Neuronal stem cell (in vitro differentiated cells): Measurements from ENCODE around the gene HOMER3.

ENCODE experiments used
- DNase-seq: peaks from one replicate; pipeline ENCODE4 v3.0.0-alpha.2; 2013; ENCODE audit warnings: low spot score
- H2AFZ ChIP-seq: one replicate; pipeline ENCODE4 v1.6.1; 2013; ENCODE audit warnings: mild to moderate bottlenecking, low read length, inconsistent platforms
- H2AK5ac ChIP-seq: 2 replicates; pipeline ENCODE4 v1.6.1; 2013; ENCODE audit warnings: low read depth, mild to moderate bottlenecking, inconsistent platforms, low read length, moderate library complexity, mixed read lengths
- H2BK120ac ChIP-seq: 2 replicates; pipeline ENCODE4 v1.6.1; 2013; ENCODE audit warnings: low read depth, mild to moderate bottlenecking, inconsistent platforms, low read length, moderate library complexity, mixed read lengths
- H2BK12ac ChIP-seq: one replicate; pipeline ENCODE4 v1.6.1; 2013; ENCODE audit warnings: low read length, inconsistent platforms
- H2BK15ac ChIP-seq: 2 replicates; pipeline ENCODE4 v1.6.1; 2013; ENCODE audit warnings: mild to moderate bottlenecking, low read length, inconsistent platforms, mixed read lengths
- H2BK5ac ChIP-seq: one replicate; pipeline ENCODE4 v1.6.1; 2013; ENCODE audit warnings: inconsistent platforms, mild to moderate bottlenecking, low read length, moderate library complexity
- H3K14ac ChIP-seq: one replicate; pipeline ENCODE4 v1.6.1; 2013; ENCODE audit warnings: low read length, inconsistent platforms
- H3K18ac ChIP-seq: 2 replicates; pipeline ENCODE4 v1.6.1; 2013; ENCODE audit warnings: low read length, inconsistent platforms
- H3K23ac ChIP-seq: 2 replicates; pipeline ENCODE4 v1.6.1; 2013; ENCODE audit warnings: low read depth, mild to moderate bottlenecking, mixed read lengths, low read length, inconsistent platforms; ENCODE audit not compliant: poor library complexity
- H3K27ac ChIP-seq: replicated peaks from 3 replicates; pipeline ENCODE4 v1.5.1; 2013; ENCODE audit warnings: low read length, inconsistent platforms
- H3K27me3 ChIP-seq, 3 experiments: 2 replicates each; pipeline ENCODE4 v1.6.1; 2013; ENCODE audit warnings: low read length in 3 of 3, mild to moderate bottlenecking in 2 of 3, inconsistent platforms in 1 of 3, low read depth in 1 of 3, mixed read lengths in 1 of 3, moderate library complexity in 1 of 3; ENCODE audit not compliant: control insufficient read depth in 3 of 3, insufficient read depth in 3 of 3
- H3K36me3 ChIP-seq, 2 donors: replicated peaks in 1 of 2; 2 replicates each; pipeline ENCODE4 v1.6.1; 2013; ENCODE audit warnings: low read length in 2 of 2; ENCODE audit not compliant: control insufficient read depth in 2 of 2, insufficient read depth in 2 of 2
- H3K4ac ChIP-seq: 2 replicates; pipeline ENCODE4 v1.6.1; 2013; ENCODE audit warnings: inconsistent platforms, mild to moderate bottlenecking, low read length, moderate library complexity
- H3K4me1 ChIP-seq, 2 donors: 1 replicate in 1 of 2; 2 replicates in 1 of 2; pipeline ENCODE4 v1.6.1; 2013; ENCODE audit warnings: low read length in 2 of 2, low read depth in 1 of 2; ENCODE audit not compliant: control insufficient read depth in 2 of 2, insufficient read depth in 1 of 2
- H3K4me2 ChIP-seq: one replicate; pipeline ENCODE4 v1.6.1; 2013; ENCODE audit warnings: mild to moderate bottlenecking, low read length, inconsistent platforms; ENCODE audit not compliant: insufficient read depth, poor library complexity, severe bottlenecking
- H3K4me3 ChIP-seq, 2 donors: 2 replicates each; pipeline ENCODE4 v1.5.1; 2013; ENCODE audit warnings: low read length in 2 of 2, mild to moderate bottlenecking in 2 of 2, inconsistent platforms in 1 of 2, moderate library complexity in 1 of 2
- H3K79me1 ChIP-seq: one replicate; pipeline ENCODE4 v1.6.1; 2013; ENCODE audit warnings: low read depth, mild to moderate bottlenecking, inconsistent platforms, low read length, moderate library complexity
- H3K9ac ChIP-seq: one replicate; pipeline ENCODE4 v1.6.1; 2013; ENCODE audit warnings: mild to moderate bottlenecking, low read depth, low read length, inconsistent platforms; ENCODE audit not compliant: poor library complexity
- H3K9me3 ChIP-seq, 2 donors: replicated peaks in 1 of 2; 2 replicates each; pipeline versions ENCODE3 to v1.6.1; 2013; ENCODE audit warnings: low read length in 2 of 2, mild to moderate bottlenecking in 2 of 2, inconsistent platforms in 1 of 2, low read depth in 1 of 2, mixed read lengths in 1 of 2, moderate library complexity in 1 of 2; ENCODE audit not compliant: control insufficient read depth in 2 of 2, insufficient read depth in 1 of 2
- H4K8ac ChIP-seq: one replicate; pipeline ENCODE4 v1.6.1; 2013; ENCODE audit warnings: low read depth, mild to moderate bottlenecking, inconsistent platforms, low read length, moderate library complexity
- H4K91ac ChIP-seq: one replicate; pipeline ENCODE4 v1.6.1; 2013; ENCODE audit warnings: low read length, low read depth, mild to moderate bottlenecking, inconsistent platforms; ENCODE audit not compliant: poor library complexity
- WGBS, 2 donors: extraction: QIAGEN DNeasy Blood & Tissue Kit; methylation state at CpG; one replicate each; pipeline ENCODE4 v1.1.7; 2013; ENCODE audit warnings: missing lambda C conversion rate in 2 of 2, mixed read lengths in 1 of 2; ENCODE audit not compliant: insufficient read length in 2 of 2, insufficient replicate concordance in 1 of 2; ENCODE audit errors: extremely low coverage in 2 of 2; 5-methylcytosine and 5-hydroxymethylcytosine counted together

Gene HOMER3

DNA sequence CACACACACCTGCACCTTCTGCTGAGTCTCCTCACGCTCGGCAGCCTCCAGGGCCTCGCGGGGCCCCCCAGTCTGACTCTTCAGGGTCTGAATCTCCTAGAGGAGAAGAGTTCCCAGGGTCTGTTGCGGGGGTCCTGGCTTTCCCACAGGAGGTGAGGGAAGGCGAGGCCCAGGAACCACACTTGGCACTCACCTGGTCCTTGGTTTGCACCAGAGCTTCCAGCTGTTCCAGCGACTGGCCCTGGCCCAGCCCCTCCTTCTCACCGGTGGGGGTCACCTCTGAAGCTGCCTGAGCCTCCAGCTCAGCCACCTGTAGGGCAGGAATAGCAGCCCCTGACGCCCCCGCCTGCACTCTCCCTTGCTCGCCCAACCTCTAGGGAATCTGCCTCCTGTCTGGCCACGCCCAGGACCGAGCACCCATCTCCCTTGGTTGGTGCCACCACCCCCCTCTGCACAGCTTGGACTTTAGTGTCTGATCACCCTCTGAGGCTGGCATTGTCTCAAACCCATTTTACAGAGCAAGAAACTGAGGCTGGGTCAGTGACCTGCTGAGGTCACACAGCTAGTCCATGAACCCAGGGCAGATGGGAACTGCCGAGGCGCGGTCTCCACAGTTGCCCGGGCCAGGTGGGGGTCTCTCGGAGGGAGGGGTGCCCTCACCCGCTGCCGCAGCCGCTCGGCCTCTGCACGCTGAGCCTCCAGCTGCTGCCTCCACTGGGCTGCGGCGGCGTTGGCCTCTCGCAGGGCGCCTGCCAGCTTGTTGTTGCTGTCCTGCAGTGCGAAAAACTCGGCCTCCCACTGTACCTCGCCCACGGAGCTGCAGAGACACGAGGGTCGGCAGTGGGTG lies 9.5 kb downstream of the HOMER3 start:
- no CpG with 5 or more reads among the region's 34 CpGs for WGBS, 2 donors
- Histone ChIP-seq H3K79me1 (peaks cover 7% of the 10 kb centered on the region), H3K36me3 (peaks cover 37 to 79% of the 10 kb centered on the region in 2 donors)

DNA sequence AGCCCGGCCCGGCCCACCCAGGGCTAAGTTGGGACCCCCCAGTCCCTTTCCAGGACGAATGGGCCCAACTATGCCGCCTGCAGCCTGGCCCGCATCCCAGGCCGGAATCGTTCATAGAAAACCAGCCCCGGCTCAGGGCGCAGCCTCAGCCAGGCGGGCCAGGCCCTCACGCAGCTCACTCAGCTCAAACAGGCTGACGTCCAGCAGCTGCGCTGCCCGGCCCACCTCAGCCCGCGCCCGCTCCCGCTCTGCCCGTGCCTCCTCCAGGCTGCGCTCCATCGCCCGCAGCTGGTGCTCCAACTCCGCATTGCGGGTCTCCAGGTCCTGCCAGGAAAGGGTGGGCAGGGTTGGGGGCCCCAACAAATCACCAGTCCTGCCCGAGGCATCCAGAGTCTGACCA lies 11.7 kb downstream of the HOMER3 start:
- Histone ChIP-seq H3K9ac (no peak overlapping the region), H3K4me3 (no peak overlapping the region), H2BK12ac (no peak overlapping the region), H3K18ac (no peak overlapping the region), H4K8ac (no peak overlapping the region), H3K27me3 (no peaks in the 10 kb centered on the region), H3K36me3 (peaks cover 48 to 84% of the 10 kb centered on the region in 2 donors), H2BK15ac (no peak overlapping the region), H3K27ac (no peak overlapping the region), H3K14ac (no peak overlapping the region), H2BK5ac (no peak overlapping the region), H3K23ac (peak overlapping the region; percentile 31), H2BK120ac (no peak overlapping the region), H2AFZ (no peak overlapping the region), H3K4me1 (peaks cover 0 to 6% of the 10 kb centered on the region in 2 donors), H2AK5ac (no peak overlapping the region), H3K9me3 (no peaks in the 10 kb centered on the region), H3K79me1 (peaks cover 7% of the 10 kb centered on the region), H3K4ac (no peak overlapping the region), H3K4me2 (no peak overlapping the region), H4K91ac (no peak overlapping the region)
- no CpG with 5 or more reads among the region's 25 CpGs for WGBS, 2 donors
- DNase-seq: no peak

More for the DNA sequence above, 9.5 kb downstream of the HOMER3 start:
- peak overlapping the region; percentile 58 for H2BK12ac ChIP-seq
- H3K23ac ChIP-seq: peak overlapping the region; percentile 67
- H2AK5ac ChIP-seq: peak overlapping the region; percentile 96
- peak overlapping the region; percentile 97 for H3K18ac ChIP-seq
- no peak overlapping the region for H4K8ac ChIP-seq
- peaks cover 0 to 6% of the 10 kb centered on the region in 2 donors for H3K4me1 ChIP-seq
- H2BK15ac ChIP-seq: no peak overlapping the region
- no peak overlapping the region for H3K14ac ChIP-seq
- no peak overlapping the region for H3K4ac ChIP-seq
- no peak overlapping the region for H4K91ac ChIP-seq
- no peak overlapping the region for H3K4me3 ChIP-seq
- H3K27me3 ChIP-seq: no peaks in the 10 kb centered on the region
- H3K9ac ChIP-seq: peak overlapping the region; percentile 60
- H2BK120ac ChIP-seq: no peak overlapping the region
- no peak overlapping the region for H2AFZ ChIP-seq
- DNase-seq: no peak
- H2BK5ac ChIP-seq: no peak overlapping the region
- no peak overlapping the region for H3K27ac ChIP-seq
- no peaks in the 10 kb centered on the region for H3K9me3 ChIP-seq
- peak overlapping the region; percentile 39 for H3K4me2 ChIP-seq

DNA sequence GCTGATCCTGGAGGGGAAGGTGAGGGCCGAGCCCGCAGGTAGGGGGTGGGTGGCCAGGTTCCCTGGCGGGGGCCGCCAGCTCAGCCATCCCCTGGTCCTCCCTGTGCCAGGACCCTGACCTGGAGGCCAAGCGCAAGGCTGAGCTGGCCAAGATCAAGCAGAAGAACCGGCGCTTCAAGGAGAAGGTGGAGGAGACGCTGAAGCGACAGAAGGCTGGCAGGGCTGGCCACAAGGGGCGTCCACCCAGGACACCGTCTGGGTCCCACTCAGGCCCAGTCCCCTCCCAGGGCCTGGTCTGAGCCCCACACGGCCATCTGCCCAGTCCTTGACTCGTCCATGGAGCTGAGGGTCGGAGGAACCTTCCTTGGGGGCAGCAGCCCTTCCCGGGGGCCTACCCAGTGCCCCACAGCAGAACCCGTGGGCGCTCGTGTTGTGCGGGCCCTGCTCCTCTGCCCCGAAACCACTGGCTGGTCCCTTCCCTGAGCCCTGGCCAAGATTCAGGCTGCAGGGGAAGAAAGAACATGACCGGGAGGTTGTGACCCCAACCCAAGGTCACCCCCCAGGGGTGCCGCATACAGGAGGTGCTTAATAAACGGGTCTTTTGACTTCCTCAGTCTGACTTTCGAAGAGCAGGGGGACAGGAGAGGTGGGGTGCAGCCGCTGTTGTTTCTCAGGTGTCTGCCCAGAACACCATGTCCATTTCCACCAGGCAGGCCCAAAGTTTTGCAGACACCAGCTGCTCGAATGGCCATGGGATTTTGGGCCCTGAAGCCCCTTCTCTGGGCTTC lies 12.8 kb downstream of the HOMER3 start:
- Histone ChIP-seq H3K9ac (no peak overlapping the region), H3K27me3 (no peaks in the 10 kb centered on the region), H2BK15ac (no peak overlapping the region), H2AK5ac (no peak overlapping the region), H3K4me2 (no peak overlapping the region), H3K4me3 (no peak overlapping the region), H2BK120ac (no peak overlapping the region), H2BK5ac (peak overlapping the region; percentile 24), H3K36me3 (peaks cover 49 to 80% of the 10 kb centered on the region in 2 donors), H3K79me1 (peaks cover 7% of the 10 kb centered on the region), H3K27ac (no peak overlapping the region), H3K9me3 (no peaks in the 10 kb centered on the region), H3K23ac (no peak overlapping the region), H3K4me1 (peaks cover 0 to 4% of the 10 kb centered on the region in 2 donors), H3K4ac (no peak overlapping the region), H3K14ac (no peak overlapping the region), H2AFZ (no peak overlapping the region), H4K91ac (no peak overlapping the region), H2BK12ac (no peak overlapping the region), H4K8ac (no peak overlapping the region), H3K18ac (peak overlapping the region; percentile 28)
- DNase-seq: no peak
- no CpG with 5 or more reads among the region's 26 CpGs for WGBS, 2 donors

DNA sequence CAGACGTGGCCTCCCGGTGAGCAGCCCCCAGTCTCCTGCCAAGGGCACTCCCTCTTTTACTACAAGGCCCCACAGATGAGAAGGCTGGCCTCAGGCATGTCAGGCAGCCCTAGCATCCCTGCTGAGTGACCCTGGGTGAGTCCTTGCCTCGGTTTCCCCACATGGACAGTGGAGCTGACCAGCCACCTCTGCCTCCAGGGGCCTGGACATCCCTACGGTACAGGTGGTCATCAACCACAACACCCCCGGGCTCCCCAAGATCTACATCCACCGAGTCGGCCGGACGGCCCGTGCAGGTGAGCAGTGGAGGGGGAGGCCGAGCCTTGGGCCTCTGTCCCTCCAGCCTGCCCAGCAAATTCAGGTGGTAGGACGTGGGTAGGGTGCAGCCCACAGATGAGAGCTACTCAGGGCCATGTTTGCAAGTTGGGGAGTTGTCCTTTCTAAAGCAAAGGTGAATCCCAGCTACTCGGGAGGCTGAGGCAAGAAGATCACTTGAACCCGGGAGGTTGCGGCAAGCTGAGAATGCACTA lies 16.3 kb downstream of the HOMER3 start:
- H3K23ac ChIP-seq: no peak overlapping the region
- no peak overlapping the region for H3K4ac ChIP-seq
- no peak overlapping the region for H3K14ac ChIP-seq
- peaks cover 0 to 6% of the 10 kb centered on the region in 2 donors for H3K4me1 ChIP-seq
- no peak overlapping the region for H4K8ac ChIP-seq
- H2BK120ac ChIP-seq: no peak overlapping the region
- no peak overlapping the region for H3K9ac ChIP-seq
- no peak for DNase-seq
- no peak overlapping the region for H2BK5ac ChIP-seq
- H3K18ac ChIP-seq: no peak overlapping the region
- H3K36me3 ChIP-seq: peaks cover 46 to 78% of the 10 kb centered on the region in 2 donors
- no peak overlapping the region for H3K27ac ChIP-seq
- no peak overlapping the region for H2AFZ ChIP-seq
- no peaks in the 10 kb centered on the region for H3K27me3 ChIP-seq
- peaks cover 14% of the 10 kb centered on the region for H3K79me1 ChIP-seq
- H3K9me3 ChIP-seq: no peaks in the 10 kb centered on the region
- no peak overlapping the region for H4K91ac ChIP-seq
- H3K4me2 ChIP-seq: no peak overlapping the region
- no peak overlapping the region for H2BK12ac ChIP-seq
- WGBS, 2 donors: no CpG with 5 or more reads among the region's 15 CpGs
- peak overlapping the region in 1 of 2 donors; percentile 53 for H3K4me3 ChIP-seq
- H2AK5ac ChIP-seq: peak overlapping the region; percentile 43
- no peak overlapping the region for H2BK15ac ChIP-seq
